ENCODE results near the gene CTCF.

The CTCF gene

GRCh38 chr16:67545665-67546024 lies 16.7 kb upstream of the CTCF start:
- TF ChIP-seq, protein P1, sequence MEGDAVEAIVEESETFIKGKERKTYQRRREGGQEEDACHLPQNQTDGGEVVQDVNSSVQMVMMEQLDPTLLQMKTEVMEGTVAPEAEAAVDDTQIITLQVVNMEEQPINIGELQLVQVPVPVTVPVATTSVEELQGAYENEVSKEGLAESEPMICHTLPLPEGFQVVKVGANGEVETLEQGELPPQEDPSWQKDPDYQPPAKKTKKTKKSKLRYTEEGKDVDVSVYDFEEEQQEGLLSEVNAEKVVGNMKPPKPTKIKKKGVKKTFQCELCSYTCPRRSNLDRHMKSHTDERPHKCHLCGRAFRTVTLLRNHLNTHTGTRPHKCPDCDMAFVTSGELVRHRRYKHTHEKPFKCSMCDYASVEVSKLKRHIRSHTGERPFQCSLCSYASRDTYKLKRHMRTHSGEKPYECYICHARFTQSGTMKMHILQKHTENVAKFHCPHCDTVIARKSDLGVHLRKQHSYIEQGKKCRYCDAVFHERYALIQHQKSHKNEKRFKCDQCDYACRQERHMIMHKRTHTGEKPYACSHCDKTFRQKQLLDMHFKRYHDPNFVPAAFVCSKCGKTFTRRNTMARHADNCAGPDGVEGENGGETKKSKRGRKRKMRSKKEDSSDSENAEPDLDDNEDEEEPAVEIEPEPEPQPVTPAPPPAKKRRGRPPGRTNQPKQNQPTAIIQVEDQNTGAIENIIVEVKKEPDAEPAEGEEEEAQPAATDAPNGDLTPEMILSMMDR (conservative IDR thresholded peaks at IDR 0.05; ENCODE audit: low read depth, low read length), result no peak
- H3K4me3 ChIP-seq (ENCODE audit: low read length), result no peak overlapping the region
- DNase-seq (ENCODE audit: low read depth), result no peak

DNA sequence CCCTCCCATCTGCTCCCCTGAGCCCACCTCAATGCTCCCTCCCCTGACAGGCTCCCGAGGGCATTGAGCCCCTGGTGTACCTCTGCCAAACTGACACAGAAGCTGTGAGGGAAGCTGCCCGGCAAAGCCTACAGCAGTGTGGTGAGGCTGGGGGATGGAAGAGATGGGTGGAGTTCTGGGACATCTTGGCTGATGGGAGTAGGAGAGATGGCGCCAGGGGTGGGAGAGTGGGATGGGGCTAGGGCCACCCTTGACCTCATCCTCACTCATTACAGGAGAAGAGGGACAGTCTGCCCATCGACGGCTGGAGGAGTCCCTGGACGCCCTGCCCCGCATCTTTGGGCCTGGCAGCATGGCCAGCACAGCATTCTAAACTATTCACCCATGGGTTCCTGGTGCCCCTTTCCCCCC lies 16.2 kb upstream of the CTCF start:
- no peak for DNase-seq (ENCODE audit: low read depth)
- TF ChIP-seq, protein P1 (conservative IDR thresholded peaks at IDR 0.05; ENCODE audit: low read depth, low read length), result no peak

GRCh38 chr16:67546761-67547422 lies 15.4 kb upstream of the CTCF start:
- TF ChIP-seq, protein P1 (conservative IDR thresholded peaks at IDR 0.05; ENCODE audit: low read depth, low read length), result peak; percentile 96
- DNase-seq (ENCODE audit: low read depth), result no peak
- H3K4me3 ChIP-seq (ENCODE audit: low read length), result no peak overlapping the region

More for the DNA sequence above, 16.2 kb upstream of the CTCF start:
- no peak overlapping the region for H3K4me3 ChIP-seq (ENCODE audit: low read length)

DNA sequence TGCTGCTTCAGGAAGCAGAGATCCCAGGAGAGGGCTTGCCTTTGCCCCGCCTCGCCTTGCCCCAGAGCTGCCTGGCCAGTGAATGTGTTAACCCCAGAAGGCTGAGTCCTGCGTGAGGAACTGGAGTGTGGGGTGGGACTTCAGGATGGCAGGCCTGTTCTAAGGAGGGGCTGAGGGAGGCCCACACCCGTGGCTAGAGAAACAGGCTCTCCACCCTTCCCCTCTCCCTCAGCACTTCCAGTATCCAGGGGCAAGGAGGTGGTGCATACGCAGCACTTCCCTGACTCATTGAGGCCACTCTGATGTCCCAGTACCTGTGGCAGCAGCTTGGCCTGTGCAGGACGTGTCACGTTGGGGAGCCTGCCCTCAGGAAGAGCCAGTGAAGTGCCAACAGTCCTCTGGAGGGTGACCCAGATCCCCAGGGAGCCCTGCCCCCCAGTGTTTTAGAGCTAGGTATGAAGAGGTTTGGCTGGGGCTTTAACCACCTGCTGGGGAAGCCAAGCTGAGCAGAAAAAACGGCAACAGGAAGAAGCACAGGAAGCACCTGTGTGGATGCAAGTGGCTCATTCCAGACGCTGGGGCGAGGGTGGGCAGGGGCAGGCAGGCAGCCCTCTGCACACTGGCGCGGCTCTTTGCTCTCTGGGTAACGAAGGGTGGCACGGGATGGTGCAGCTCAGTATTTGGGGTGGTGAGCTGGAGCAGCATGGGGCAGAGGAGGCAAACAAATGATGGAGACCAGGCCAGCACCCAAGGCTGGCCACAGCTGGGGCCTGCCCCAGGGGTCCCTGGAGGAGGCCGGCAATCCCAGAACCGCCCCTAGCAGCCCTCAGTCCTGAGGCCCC lies 14.7 kb upstream of the CTCF start:
- H3K4me3 ChIP-seq (ENCODE audit: low read length), result no peak overlapping the region
- DNase-seq (ENCODE audit: low read depth), result no peak
- TF ChIP-seq, protein P1 (conservative IDR thresholded peaks at IDR 0.05; ENCODE audit: low read depth, low read length), result no peak

GRCh38 chr16:67548265-67549126 lies 13.8 kb upstream of the CTCF start:
- H3K4me3 ChIP-seq (ENCODE audit: low read length), result no peak overlapping the region
- TF ChIP-seq, protein P1 (conservative IDR thresholded peaks at IDR 0.05; ENCODE audit: low read depth, low read length), result no peak
- no peak for DNase-seq (ENCODE audit: low read depth)

DNA sequence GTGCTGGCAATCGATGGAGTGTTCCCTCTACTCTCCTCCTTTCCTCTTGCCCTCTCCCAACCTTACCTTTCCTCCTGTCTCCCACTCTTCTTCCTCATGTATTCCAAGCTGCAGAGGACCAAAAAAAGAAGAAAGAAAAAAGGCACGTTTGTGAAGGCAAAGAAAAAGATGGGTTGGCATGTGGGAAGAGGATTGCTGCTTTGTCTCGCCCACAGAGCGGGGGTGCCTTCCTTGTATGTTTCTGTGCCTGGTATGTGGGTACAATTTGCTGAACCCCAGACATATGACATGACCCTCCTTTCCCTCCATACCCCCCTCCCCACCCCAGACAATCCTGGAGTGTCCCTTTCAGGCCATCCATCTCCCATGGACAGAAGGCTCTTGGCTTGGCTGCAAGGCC lies 13.1 kb upstream of the CTCF start:
- TF ChIP-seq, protein P1 (conservative IDR thresholded peaks at IDR 0.05; ENCODE audit: low read depth, low read length), result no peak
- no peak for DNase-seq (ENCODE audit: low read depth)
- H3K4me3 ChIP-seq (ENCODE audit: low read length), result no peak overlapping the region
